Thyroid gland (tissue), 4 donors: ENCODE data around the gene MYH10.

Source experiments
- CTCF ChIP-seq, 6 experiments: fragments of 200-600 bp in 3 of 6; fragments of 450-650 bp in 3 of 6; sonication (generic) in 3 of 6; IDR thresholded peaks; one replicate each; pipeline ENCODE4 v1.5.1; 2016 to 2019; ENCODE audit warnings: antibody characterized with exemption in 6 of 6, mild to moderate bottlenecking in 2 of 6, inconsistent platforms in 1 of 6, moderate library complexity in 1 of 6
- POLR2A ChIP-seq, 2 donors: fragments of 450-650 bp; IDR thresholded peaks; one replicate each; pipeline ENCODE4 v1.6.1; 2017; ENCODE audit warnings: antibody characterized with exemption in 2 of 2, mild to moderate bottlenecking in 2 of 2, moderate library complexity in 1 of 2

GRCh38 chr17:8479431-8479947, 151.0 kb downstream of the MYH10 start:
- TF ChIP-seq POLR2A (IDR thresholded peaks at IDR 0.05): no peak
- TF ChIP-seq CTCF (IDR thresholded peaks at IDR 0.05): no peak
